HEK293 (cell line): ENCODE data around the gene NOL4.

Experiments
- CTCF ChIA-PET: fragments of 350-600 bp; formaldehyde crosslinking; extraction: SDS; loops from one replicate; lab custom pipeline; 2021; ENCODE audit warnings: antibody characterized with exemption; lab: Yijun Ruan, JAX
- POLR2A ChIA-PET: fragments of 300-600 bp; formaldehyde crosslinking; extraction: SDS; loops from one replicate; lab custom pipeline; 2020; ENCODE audit warnings: antibody characterized with exemption, inconsistent platforms; lab: Yijun Ruan, JAX
- H3K27ac ChIP-seq: fragments of 200-500 bp; sonication (Bioruptor generic); 2 replicates; pipeline ENCODE4 v1.5.1; 2014; ENCODE audit warnings: low read depth, low read length, control low read depth, inconsistent platforms; ENCODE audit errors: extremely low read depth
- H3K36me3 ChIP-seq, 2 experiments: fragments of 200-500 bp in 1 of 2; sonication (Bioruptor generic) in 1 of 2; 1 replicate in 1 of 2; 2 replicates in 1 of 2; pipeline ENCODE4 v1.5.1; 2014 to 2017; ENCODE audit warnings: inconsistent platforms in 2 of 2, low read length in 2 of 2; ENCODE audit not compliant: control insufficient read depth in 2 of 2, insufficient read depth in 1 of 2
- H3K4me1 ChIP-seq: fragments of 200-500 bp; sonication (Bioruptor generic); 2 replicates; pipeline ENCODE4 v1.5.1; 2014; ENCODE audit warnings: mild to moderate bottlenecking, low read length, inconsistent platforms; ENCODE audit not compliant: control insufficient read depth, insufficient read depth
- H3K4me3 ChIP-seq: 2 replicates; pipeline ENCODE4 v1.5.1; 2011; ENCODE audit warnings: low read depth, mild to moderate bottlenecking, control low read depth, low read length, moderate library complexity
- H3K9me3 ChIP-seq: fragments of 200-500 bp; sonication (Bioruptor generic); 2 replicates; pipeline ENCODE4 v1.5.1; 2014; ENCODE audit warnings: low read depth, low read length, inconsistent platforms; ENCODE audit not compliant: control insufficient read depth, insufficient read depth
- GLIS2 ChIP-seq: fragments of 450-650 bp; formaldehyde crosslinking; IDR thresholded peaks from 2 replicates; pipeline ENCODE4 v1.5.1; 2016; ENCODE audit warnings: missing biosample characterization, missing genetic modification characterization
- ZBTB26 ChIP-seq: fragments of 450-650 bp; formaldehyde crosslinking; optimal IDR thresholded peaks from 2 replicates; pipeline ENCODE3; 2016; ENCODE audit warnings: missing biosample characterization, mild to moderate bottlenecking, missing genetic modification characterization
- ZFP69B ChIP-seq: fragments of 450-650 bp; formaldehyde crosslinking; IDR thresholded peaks from 2 replicates; pipeline ENCODE4 v1.5.1; 2016; ENCODE audit warnings: missing biosample characterization, missing genetic modification characterization
- ZNF112 ChIP-seq: fragments of 450-650 bp; formaldehyde crosslinking; IDR thresholded peaks from 2 replicates; pipeline ENCODE4 v1.5.0; 2017; ENCODE audit warnings: missing biosample characterization, missing genetic modification characterization
- ZNF350 ChIP-seq: fragments of 450-650 bp; formaldehyde crosslinking; IDR thresholded peaks from 2 replicates; pipeline ENCODE4 v1.5.0; 2017; ENCODE audit warnings: missing biosample characterization, mild to moderate bottlenecking, missing genetic modification characterization
- ZNF398 ChIP-seq: fragments of 450-650 bp; formaldehyde crosslinking; IDR thresholded peaks from 2 replicates; pipeline ENCODE4 v1.5.1; 2017; ENCODE audit warnings: missing biosample characterization, missing genetic modification characterization
- ZNF416 ChIP-seq: fragments of 450-650 bp; formaldehyde crosslinking; IDR thresholded peaks from 2 replicates; pipeline ENCODE4 v1.5.1; 2016; ENCODE audit warnings: missing biosample characterization, missing genetic modification characterization
- ZNF433 ChIP-seq: fragments of 450-650 bp; formaldehyde crosslinking; IDR thresholded peaks from 2 replicates; pipeline ENCODE4 v1.5.1; 2016; ENCODE audit warnings: missing biosample characterization, missing genetic modification characterization, low read depth
- ZNF600 ChIP-seq: fragments of 450-650 bp; formaldehyde crosslinking; IDR thresholded peaks from 2 replicates; pipeline ENCODE4 v1.5.1; 2016; ENCODE audit warnings: missing biosample characterization, missing genetic modification characterization
- ZNF654 ChIP-seq: fragments of 450-650 bp; formaldehyde crosslinking; IDR thresholded peaks from 2 replicates; pipeline ENCODE4 v1.5.1; 2016; ENCODE audit warnings: low read depth, missing biosample characterization, missing genetic modification characterization
- ZNF658 ChIP-seq: fragments of 450-650 bp; formaldehyde crosslinking; IDR thresholded peaks from 2 replicates; pipeline ENCODE4; 2016; ENCODE audit warnings: missing biosample characterization, missing genetic modification characterization
- ZSCAN4 ChIP-seq: fragments of 450-650 bp; formaldehyde crosslinking; IDR thresholded peaks from 2 replicates; pipeline ENCODE4 v1.5.1; 2017; ENCODE audit warnings: missing biosample characterization, missing genetic modification characterization

The NOL4 gene

GRCh38 chr18:34194239-34194638 is 30.5 kb downstream of the NOL4 start (continued):
- TF ChIP-seq ZNF416 (tag by site-specific recombination): no peak
- no peak for TF ChIP-seq ZSCAN4 (tag by site-specific recombination)
- no peak for TF ChIP-seq ZNF654

DNA sequence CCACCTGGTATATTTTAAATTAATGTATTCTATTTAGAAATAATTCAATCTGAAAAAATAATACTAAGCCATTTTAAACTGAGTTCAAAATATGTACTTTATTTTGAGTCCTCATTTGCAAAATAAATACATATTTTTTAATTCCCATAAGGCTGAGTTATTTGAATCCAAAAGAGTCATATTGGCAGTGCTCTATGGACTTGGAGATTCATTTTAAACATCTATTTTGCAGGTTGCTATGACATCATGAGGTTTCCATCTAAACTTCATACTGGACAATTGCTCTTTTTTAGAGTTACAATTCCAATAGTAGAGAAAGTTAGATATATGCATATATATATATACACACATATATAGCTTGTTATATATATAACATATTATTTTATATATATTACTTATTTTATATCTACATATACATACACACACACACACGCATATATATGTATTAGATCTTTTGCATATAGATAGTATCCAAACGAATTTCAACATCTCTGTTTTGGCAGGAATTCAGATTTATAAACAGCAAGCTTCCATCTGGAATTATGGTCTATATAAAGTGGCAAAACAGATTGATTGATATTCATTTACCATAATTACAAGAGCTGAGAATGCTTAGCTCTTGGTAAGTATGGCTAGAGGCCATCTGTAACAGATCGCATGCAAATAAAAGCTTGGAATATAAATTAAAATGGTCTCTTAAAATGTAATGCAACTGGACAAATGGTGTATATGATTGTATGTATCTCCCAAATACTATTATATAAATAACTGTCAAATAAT is 34.9 kb downstream of the NOL4 start:
- Histone ChIP-seq H3K9me3 (no peaks in the 10 kb centered on the region), H3K27ac (no peak overlapping the region)
- POLR2A ChIA-PET: no interaction called here
- CTCF ChIA-PET: interaction anchor here (0.6 kb wide), 3 partner anchors 35 to 236 kb away, joined by 3 to 4 read pairs (median 3); partner anchors contain the start of gene NOL4
- no peak for TF ChIP-seq ZFP69B (tag by site-specific recombination)
- no peak for TF ChIP-seq ZNF600 (tag by site-specific recombination)
- no peak for TF ChIP-seq ZNF654
- TF ChIP-seq ZNF350 (tag by site-specific recombination): no peak
- no peak for TF ChIP-seq ZNF112 (tag by site-specific recombination)
- no peak for TF ChIP-seq ZNF658 (tag by site-specific recombination)
- TF ChIP-seq GLIS2 (tag by site-specific recombination): no peak
- TF ChIP-seq ZNF433 (tag by site-specific recombination): no peak
- no peak for TF ChIP-seq ZBTB26 (tag by site-specific recombination)
- no peak for TF ChIP-seq ZNF398 (tag by site-specific recombination)
- TF ChIP-seq, all 188 proteins: peak for 0
- Histone ChIP-seq H3K4me1 (no peaks in the 10 kb centered on the region), H3K4me3 (no peak overlapping the region), H3K36me3 (no peaks in the 10 kb centered on the region)
